GM18520 (cell line): Measurements from ENCODE around the gene THAP3.

Experiments used
- ATAC-seq: cut with Tn5 transposase; IDR thresholded peaks from one replicate; pipeline ENCODE4 v1.9.1; 2021; ENCODE audit not compliant: unreplicated experiment

THAP3 gene

DNA sequence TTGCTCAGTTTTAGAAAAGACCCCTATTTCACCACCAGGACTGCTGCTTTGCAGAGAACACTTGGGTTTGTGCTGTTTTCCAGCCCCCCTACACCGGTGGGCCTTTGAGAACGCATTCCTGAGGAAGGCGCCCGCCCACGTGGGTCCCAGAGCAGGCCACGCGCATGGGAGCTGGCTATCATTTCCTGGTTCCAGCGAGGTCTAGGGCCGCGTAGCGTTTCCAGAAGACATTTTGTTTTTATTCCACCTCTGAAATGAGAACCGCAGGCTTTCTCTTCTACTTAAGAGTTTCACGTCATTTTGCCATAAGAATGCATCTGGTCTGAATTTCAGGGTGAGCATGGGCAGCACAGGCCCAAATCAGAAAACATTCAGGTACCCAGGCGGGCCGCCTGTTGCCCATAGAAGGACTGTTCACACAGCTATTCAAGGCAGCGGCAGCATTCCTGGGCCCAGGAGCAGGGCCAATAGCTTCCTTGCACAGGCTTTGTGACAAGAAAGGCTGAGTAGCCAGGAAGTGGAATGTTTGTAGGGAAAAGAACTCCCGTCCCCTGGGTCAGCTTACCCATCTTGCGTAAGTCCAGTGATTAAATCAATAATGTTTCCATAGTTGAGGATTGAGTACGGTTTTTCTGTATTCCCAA lies 20.6 kb upstream of the THAP3 start:
- ATAC-seq = no peak

- ATAC-seq = no peak
Observed at GRCh38 chr1:6612641-6613360, 11.9 kb upstream of the THAP3 start.

DNA sequence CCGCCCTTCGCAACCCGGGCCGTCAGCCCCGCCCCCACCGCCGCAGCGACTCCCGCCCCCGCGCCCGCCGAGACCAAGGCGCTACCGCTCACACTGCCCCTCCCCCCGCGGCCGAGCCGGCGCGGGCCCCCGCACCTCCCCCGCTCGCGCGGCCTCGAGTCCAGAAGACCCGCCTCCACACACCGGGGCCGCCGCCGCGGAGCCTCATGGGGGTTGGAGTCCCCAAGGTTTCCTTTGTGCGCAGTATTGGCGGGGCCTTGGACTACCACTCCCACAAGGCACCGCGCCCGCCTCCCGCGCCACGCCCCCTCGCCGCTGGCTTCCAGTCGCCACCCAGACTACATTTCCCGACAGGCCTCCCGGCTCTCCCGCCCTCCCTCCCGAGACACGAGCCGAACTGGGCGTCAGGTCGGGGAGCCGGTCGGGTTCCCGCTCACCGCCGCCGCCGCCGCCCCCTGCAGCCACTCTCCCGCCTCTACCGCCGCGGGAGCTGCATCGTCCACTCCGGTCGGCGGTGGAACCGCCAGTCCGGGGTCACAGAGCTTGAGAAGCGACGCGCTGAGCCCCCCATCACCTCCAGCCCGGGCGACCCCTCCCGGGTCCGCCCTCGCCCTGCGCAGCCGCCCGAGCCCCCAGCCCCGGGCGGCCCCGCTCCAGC lies 11.2 kb upstream of the THAP3 start, which contains the start of gene PHF13:
PHF13 (plus strand) TSS at position 371 of the 658 bp plus-strand sequence. CDS start 336 bp downstream, outside the sequence.
- ATAC-seq = peak; percentile 89

DNA sequence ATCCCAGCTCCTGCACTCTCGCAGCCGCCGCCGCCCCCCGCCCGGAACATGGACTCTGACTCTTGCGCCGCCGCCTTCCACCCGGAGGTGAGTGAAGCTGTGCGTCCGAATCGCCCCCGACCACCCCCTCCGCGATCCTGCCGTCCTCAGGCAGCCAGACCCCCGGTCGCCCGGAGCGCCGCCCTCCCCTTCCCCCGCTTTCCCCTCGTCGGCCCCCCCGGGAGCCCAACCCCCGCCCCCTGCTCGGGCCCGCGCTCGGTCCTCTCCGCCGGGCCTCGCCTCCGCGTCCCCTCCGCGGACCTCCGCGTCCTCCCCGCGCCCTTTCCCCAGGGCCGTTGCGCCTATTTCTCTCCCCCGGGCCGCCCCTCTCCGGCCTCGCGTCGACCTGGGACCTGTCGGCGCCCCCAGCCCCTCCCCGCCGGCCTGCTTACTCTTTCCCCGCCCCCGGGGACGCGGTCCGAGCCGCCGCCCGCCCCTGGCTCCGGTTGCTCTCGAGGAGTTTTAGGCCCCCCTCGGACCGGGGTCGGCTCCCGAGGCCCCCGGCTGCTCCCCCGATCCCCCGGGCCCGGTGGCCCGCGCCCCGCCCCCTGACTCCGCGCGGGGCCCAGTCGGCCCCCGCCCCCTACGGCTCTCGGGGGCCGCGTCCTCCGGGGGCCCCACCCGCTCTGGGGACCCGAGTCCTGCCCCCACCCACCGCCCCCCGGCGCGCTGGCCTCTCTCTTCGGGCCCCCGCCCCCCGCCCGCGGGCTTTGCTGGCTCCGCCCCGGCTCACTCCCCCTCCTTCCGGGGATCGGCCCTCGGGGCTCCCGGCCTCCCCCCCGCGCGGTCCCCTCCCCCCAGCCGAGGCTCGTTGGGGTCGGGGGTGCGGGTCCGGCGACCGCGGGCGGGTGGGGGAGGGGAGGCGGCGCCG lies 10.4 kb upstream of the THAP3 start:
- no peak for ATAC-seq

- ATAC-seq = no peak
Observed at GRCh38 chr1:6614929-6615785, 9.5 kb upstream of the THAP3 start.

- no peak for ATAC-seq
Observed at GRCh38 chr1:6619045-6619444, 5.6 kb upstream of the THAP3 start.

DNA sequence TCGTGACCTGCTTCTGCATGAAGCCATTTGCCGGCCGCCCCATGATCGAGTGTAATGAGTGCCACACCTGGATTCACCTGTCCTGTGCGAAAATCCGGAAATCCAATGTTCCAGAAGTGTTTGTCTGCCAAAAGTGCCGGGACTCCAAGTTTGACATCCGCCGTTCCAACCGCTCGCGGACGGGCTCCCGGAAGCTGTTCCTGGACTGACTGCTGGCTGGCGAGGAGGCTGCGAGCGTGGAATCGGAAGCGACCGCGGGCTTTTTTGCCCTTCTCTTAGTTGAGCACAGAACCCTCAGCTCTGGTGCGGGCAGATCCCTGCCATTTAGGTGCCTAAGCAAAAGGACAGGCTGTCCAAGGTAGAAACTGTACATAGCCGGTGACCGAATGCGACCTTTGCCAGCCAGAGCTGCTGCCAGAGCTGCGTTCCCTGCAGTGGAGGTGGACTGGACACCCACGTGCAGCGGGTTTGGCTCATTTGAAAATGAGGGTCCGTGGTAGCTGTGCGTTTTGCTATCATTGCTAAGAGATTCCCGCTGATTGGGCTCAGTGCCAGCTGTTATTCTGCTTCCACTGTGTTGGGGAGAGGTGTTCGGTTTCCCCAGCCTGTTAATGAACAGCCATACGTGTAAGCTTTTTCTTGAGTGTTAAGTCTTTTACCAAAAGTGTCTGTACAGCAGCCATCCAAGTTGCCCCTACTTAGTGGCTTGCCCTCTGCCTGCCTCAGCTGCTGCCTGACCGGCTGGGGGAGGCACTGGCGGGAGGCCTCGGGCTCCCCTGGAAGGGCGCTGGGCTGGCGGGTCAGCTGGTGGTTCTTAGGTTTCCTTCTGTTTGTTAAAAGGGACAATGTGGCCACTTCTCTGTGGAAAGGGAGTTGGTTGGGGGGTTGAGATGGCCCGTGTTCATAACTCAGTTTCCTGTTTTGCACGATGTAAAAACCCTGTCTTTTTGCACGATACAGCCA lies 3.0 kb upstream of the THAP3 start:
- ATAC-seq = no peak

GRCh38 chr1:6622396-6623152 lies 2.1 kb upstream of the THAP3 start:
- no peak for ATAC-seq

- ATAC-seq = no peak
Observed at GRCh38 chr1:6623269-6623965, 1.3 kb upstream of the THAP3 start.

DNA sequence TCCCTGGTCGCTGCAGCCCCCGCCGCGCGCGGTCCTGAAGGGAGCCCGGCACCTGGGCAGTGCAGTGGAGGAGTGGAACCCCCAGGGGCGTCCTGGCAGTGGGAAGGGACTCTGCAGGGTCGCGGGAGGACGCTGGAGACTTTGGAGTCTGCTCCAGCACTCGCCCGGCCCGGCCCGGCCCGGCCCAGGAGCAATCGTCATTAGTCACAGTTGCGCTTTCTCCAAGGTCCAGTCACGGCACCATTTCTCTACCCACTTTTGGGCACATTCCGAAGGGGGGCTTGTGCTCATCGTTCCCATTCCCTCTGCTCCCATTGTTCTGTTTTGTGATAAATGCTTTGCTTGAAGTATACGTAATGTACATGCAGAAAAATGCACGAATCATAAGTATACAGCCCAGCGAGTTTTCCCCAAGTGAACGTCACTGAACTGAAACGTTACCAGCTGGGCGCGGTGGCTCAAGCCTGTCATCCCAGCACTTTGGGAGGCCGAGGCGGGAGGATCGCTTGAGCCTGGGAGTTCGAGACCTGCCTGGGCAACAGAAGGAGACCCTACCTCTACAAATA lies 999 bp downstream of the THAP3 start:
- ATAC-seq = peak; percentile 6

DNA sequence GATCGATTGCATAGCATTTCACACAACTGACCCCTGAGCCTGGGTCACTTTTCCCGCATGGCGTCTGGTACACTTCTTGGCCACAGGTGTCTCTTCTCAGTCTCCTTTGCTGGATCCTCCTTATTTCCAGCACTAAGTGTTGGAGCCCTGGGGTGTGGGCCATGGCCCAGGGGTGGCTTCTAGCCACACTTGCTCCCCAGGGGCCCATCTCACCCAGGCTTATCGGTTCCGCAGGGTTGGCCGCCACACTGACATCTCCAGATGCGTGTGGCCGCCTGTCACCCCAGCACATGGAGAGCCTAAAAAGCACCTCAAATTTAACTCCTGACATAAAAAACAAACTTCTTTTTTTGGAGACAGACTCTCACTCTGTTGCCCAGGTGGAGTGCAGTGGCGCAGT lies 2.4 kb downstream of the THAP3 start:
- ATAC-seq = no peak

DNA sequence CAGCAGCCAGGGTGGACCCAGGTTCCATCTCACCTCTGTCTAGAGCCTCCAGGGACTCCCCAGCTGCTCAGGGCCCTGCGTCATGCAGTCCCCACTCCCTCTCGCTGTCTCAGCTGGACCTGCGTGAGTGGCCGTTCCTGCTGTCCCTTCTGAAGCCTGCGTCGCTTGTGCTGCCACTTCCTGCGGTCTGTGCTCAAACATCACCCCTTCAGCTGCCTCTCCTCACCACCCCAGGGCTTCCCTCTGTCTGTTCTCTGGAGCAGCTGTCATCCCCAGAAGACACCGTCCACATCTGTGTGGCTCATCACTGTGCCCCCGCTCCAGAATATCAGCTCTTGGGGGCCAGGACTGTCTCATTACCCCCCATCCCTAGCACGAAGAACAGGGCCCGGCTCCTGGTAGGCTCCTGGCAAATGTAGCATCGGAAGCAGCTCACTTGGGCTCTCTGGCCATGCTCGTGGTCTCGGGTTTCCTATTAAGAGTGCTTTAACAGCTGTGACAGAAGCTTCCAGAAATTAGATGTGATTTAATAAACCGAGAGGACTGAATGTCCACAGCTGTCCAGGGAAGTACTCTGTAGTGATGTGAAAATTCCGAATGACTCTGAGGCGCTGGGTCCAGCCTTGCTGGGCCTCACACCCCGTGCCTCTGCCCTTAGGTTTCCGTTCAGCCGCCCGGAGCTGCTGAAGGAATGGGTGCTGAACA lies 3.3 kb downstream of the THAP3 start:
- no peak for ATAC-seq

DNA sequence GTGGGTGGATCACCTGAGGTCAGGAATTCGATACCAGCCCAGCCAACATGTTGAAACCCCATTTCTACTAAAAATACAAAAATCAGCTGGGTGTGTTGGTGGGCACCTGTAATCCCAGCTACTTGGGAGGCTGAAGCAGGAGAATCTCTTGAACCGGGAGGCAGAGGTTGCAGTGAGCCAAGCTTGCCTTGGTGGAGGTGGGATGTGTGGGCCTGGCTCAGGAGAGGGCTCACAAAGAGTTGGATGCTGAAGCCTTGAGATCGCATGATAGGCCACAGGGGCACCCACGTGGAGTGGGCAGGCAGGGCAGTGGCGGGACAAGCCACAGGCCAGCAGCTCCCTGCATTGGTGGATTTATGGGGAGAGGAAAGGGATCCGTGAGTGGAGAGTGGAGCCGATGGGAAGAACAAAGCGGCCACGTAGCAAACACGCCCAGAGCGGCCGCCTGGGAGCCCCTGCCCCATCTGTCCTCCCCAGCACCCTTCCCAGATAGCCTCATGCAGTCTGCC lies 4.4 kb downstream of the THAP3 start:
- no peak for ATAC-seq

DNA sequence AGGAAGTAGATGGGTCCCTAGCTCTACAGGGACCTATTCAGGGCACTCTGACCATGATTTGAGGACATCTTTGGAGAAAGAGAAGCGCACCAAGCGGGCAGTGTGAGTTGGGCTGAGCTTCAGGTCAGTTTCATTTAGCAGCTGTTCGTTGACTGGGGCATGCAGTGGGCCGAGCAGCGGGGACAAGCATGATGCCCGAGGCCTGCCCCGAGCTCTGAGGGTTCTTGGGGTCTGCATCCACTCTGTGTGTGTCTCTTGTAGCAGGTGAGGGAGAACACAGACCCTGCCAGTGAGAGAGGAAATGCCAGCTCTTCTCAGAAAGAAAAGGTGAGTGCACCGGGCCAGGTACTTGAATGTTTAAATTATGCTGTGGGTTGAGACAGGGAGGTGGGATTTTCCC lies 5.4 kb downstream of the THAP3 start:
- no peak for ATAC-seq

DNA sequence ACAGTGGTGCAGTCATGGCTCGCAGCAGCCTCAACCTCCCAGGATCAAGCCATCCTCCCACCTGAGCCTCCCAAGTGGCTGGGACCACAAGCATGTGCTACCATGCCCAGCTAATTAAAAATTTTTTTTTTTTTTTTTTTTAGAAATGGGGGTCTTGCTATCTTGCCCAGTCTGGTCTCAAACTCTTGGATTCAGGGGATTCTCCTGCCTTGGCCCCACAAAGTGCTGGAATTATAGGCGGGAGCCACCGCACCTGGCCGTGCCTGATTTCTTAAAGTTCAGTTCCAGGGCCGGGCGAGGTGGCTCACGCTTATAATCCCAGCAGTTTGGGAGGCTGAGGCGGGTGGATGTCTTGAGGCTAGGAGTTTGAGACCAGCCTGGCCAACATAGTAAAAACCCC lies 6.4 kb downstream of the THAP3 start:
- no peak for ATAC-seq
